HPDE6-E6E7 (cell line): ENCODE data around the gene HOXB7.

Experiments
- DNase-seq: peaks from one replicate; pipeline ENCODE4 v3.0.0; 2011; ENCODE audit warnings: missing footprints; ENCODE audit errors: extremely low spot score

HOXB7 gene

GRCh38 chr17:48609033-48609432, 1.8 kb downstream of the HOXB7 start:
- DNase-seq, result no peak

- no peak for DNase-seq
Observed at GRCh38 chr17:48608494-48608834, 2.4 kb downstream of the HOXB7 start.

DNA sequence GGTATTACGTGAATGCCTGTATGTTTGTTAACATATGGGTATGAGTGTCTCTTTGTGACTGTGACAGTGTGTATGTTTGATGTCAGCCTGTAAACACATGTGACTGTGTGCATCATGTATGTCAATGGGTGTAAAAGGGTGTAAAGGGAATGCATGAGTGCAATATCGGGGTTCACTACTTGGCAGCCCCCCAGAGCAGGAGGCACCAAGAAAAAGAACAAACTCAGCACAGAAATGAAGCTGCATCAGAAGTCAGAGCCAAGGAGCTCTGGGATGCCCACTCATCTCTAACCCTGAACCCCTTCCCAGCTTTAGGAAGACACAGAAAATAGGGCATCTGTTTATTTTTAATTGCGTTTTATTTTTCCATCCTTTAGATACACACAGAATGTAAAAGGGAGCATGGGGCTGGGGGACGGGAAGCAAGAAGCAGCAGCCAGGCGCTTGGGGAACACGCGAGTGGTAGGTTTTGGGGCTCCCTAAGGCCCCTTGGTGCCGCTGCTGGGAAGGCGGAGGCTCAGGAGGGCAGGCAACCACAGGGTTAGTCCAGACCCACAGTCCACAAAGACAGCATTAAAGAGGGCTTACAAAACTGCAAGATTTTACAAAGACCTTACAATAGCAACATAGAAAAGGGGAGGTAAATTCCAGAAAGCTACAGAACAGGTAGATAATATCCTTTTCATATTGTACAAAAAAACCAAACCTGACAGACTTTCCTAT, 3.8 kb downstream of the HOXB7 start:
- DNase-seq, result no peak

DNA sequence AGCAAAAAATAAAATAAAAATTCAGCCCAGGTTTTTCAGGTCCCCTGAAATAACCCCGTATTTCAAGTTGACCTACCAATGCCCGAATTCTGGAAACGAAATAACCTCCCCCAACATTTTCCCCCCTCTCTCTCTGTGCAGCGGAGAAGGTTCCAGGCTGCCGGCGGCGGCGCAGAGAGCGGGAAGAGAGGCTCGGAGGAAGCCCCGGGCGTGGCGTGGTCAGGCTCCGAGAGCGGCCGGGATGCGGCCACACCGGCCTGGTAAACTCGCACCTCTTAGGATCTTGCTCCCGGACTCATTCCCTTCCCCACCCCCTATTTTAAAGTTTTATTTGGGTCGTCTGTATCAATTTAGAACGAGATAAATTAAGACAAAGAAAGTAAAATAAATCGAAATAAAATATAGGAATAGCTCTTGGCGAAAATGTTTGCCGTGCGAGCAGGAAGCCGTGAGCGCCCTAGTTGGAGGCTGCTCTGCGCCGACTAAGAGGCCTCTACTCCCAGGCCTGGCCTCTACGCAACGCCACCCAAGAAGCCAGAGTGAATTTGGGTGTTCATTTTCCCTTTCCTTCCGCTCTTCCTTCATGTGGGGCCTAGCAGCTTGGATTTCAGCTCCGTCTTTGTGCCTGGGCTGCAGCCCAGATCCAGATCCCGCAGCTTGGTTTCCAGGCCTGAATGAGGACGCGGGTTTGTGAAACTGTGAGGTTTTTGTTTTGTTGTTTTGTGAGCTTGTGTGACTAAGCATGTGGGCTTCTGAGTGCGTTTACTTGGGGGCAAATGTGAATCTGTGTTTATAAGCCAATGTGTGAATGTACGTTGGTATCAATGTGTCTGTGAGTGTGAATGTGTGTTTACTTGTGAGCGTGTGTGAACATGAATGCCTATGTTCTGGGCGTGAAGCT, 4.6 kb downstream of the HOXB7 start:
- DNase-seq, result no peak

GRCh38 chr17:48605409-48605919, 5.4 kb downstream of the HOXB7 start:
- no peak for DNase-seq

- DNase-seq, result no peak
Observed at GRCh38 chr17:48604770-48605329, 6.0 kb downstream of the HOXB7 start, which contains the start of gene HOXB6. HOXB6 (minus strand) TSS chr17:48604986; CDS start chr17:48598150, 6,836 bp downstream.

- no peak for DNase-seq
Observed at GRCh38 chr17:48603959-48604769, 6.7 kb downstream of the HOXB7 start.

- DNase-seq, result no peak
Observed at GRCh38 chr17:48601539-48602425, 9.0 kb downstream of the HOXB7 start.

DNA sequence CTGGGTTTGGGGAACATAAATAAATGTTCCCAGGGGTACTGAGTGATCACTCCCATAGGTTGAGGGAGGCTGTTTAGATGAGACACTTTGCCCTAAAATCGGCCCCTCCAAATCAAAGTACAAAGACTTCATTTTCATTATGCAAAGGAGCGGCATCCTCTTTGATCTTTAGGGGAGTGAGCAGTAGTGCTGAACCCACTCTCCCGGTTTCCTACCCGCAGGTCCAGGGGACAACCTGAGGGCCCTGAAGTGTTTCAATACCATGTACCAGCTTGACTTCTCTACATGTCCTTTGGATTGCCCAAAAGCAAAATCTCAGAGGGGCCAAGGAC, 9.6 kb downstream of the HOXB7 start:
- DNase-seq, result no peak

DNA sequence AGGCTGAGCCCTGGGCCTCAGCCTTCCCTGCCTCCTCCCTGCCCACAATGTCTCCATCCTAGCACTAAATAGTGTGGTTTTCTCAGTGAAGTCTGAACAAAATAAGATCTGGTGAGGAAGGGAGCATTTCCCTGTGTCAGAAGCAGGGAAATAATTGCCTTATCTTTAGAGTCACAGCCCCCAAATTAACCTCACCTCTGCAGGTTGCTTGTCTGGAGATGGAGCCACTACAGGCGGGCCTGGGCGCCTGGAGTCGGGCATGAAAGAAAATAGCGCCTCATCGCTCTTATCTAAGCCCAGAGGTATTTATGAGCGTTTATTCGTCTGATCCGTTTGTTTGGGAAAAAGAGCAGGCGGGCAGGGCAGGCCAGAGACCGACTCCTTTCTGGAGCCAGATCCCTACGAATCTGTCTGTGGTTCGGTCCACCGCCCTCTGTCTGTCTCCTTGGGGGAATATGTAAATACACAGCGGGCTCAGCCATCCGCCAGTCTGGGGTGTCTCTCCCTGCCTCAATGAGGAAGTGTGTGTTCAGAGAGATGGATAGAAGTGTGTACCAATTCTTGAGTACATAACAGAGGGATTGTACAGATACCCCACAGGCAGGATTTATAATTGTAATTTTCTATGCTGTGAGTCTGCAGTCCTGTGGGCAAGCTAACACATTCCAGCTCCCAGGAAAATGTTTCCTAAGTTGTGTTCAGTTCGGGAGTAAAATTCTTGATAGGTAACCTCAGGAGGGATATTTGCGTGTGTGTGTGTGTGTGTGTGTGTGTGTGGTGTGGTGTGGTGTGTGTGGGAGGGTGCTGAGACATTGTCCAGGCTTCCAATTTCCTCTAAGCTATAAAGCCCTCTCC, 10.3 kb downstream of the HOXB7 start:
- no peak for DNase-seq

DNA sequence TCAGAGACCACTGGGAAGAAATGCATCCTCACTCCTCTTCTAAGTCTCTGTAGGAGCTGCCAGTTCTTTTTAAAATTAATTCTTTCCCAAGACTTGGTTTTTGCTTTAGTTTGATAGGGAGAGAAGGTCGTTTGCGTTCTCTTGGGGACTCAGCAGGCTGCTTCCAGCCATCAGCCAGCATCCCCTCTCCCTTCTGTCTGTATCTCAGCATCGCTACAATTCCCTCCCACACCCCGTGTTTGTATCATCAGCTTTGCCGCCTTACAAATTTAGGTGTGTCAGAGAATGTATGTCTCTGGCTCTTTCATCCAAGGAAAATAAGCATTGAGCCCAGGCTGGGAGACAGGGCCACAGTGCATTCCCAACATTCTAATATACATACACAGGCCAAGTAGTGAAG, 11.5 kb downstream of the HOXB7 start:
- DNase-seq, result no peak

- no peak for DNase-seq
Observed at GRCh38 chr17:48598736-48599135, 12.1 kb downstream of the HOXB7 start.

DNA sequence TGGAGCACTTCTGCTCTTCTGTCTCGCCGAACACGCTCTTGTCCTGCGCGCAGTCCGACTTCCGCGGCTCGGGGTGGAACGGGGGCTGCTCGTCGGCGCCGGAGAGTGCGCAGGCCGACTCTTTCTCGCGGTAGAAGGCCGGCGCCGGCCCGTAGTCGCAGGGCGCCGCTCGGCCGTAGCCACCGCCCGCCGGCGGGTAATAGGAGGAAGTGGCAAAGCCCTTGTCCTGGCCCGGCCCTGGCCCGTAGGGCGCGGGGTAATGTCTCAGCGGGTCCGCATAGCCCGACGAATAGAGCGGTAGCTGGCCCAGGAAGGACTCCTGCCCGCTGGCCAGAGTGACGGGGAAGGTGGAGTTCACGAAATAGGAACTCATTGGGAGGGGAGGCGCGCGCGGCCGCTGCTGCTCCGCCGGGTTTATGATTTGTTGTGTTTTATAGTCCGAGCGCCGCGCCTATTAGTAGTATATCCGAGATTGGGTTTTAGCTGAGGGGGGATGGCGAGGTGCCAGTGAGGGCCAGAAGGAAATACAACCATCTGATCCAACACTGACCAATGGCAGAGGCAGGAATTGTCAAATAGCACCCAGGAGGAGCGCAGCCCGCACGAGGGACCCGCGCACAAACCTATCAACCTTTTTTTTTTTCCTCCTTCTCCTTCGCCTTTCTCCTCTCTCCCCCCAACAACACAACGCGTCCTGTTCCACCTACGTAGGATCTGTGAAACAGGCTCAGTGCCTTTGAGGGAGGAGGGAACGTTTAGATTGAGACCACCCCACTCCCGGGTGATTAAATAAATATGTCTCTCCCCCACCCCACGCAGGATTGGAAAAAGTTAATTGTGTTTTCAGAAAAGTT, 12.8 kb downstream of the HOXB7 start:
- no peak for DNase-seq

DNA sequence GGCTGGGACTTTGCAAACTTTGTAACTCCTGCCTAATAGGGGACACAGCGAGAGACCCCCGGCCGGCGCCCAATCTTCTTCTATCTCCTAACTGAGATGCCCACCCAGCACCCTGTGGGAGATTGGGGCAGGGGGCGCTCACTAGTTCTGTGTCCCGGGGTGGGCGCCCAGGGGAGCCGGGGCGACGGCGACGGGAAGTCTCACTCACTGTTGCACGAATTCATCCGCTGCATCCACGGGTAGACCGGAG, 13.4 kb downstream of the HOXB7 start:
- no peak for DNase-seq

GRCh38 chr17:48596735-48597527, 13.9 kb downstream of the HOXB7 start:
- DNase-seq, result no peak

DNA sequence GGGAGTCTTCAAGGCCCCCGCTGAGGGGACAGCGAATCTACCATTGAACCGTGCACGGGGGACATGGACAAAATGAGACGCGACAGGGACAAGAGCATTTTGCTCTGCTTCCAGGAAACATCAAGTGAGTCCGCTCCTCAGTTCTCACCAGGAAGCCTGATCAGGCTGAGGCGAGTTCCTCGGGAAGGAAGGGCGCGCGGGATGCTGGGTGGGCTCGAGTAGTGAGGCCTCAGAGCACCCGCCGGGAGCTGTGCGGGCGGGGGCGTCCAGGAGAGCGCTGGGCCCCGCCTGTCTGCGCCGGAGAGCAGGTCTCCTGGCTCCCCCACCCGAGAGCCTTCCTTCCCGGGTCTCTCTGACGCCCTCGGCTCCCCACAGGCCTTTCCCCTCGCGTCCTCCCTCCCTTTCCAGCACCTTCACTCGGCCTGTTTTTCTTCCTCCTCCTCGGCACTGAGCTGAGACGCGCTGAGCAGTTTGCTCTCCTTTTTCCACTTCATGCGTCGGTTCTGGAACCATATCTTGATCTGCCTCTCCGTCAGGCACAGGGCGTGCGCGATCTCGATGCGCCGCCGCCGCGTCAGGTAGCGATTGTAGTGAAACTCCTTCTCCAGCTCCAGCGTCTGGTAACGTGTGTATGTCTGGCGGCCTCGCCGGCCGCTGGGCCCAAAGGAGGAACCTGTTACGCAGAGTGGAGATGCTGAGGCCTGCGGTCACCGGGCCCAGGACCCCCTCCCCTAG, 14.7 kb downstream of the HOXB7 start:
- no peak for DNase-seq

DNA sequence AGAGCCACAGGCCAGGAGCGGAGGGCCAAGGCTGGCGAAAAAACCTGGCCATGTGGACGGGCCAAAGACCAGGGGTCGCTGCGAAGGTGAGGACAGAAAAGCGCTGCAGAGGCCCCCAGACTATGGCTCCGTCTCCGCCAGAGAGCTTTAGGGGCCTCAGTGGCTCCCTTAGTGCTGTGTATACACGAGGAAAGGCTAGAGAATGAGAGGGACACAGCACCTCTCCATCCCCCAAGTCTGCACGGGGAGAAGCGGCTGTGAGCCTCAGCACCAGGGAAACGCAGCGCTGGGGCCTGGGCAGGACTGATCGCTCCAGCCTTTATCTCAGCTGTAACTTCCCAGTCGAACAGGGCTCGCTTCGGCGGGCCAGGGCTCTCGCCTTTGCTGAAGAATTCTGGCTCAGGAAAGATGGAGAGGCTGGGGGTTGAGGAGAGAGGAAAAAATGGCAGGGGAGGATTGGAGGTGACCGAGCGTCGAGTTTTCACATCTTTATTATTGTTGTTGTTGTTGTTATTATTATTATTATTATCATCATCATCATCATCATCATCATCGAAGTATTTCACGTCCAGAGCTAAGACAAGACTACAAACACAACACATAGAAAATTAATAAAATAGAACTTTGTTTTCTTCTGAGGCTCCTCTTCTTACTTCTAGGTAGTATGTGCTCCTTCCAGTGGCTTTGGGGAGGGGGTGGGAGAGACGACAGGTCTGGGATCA, 15.4 kb downstream of the HOXB7 start:
- no peak for DNase-seq
